SH-SY5Y (cell line): ENCODE data around the gene THSD7A.

Experiments
- GATA2 ChIP-seq: IDR thresholded peaks from 2 replicates; pipeline ENCODE4 v1.6.1; 2011; ENCODE audit warnings: mild to moderate bottlenecking, low read depth, low read length
- GATA3 ChIP-seq: IDR thresholded peaks from 2 replicates; pipeline ENCODE4 v1.6.1; 2011; ENCODE audit warnings: low read depth, mild to moderate bottlenecking, low read length, moderate library complexity

GRCh38 chr7:11458736-11459483 lies 373.1 kb downstream of the THSD7A start:
- TF ChIP-seq GATA3 (no peak), GATA2 (no peak)
